Measurements from ENCODE around the gene HOXC5. TPM values are rescaled to one million over a fixed set of nuclear protein-coding genes. Genes with fewer than 3 reads are reported as not detected.

HOXC5 gene
- total RNA-seq: not detected

- peak; percentile 64 for DNase-seq (ENCODE audit: low spot score)
Measured at GRCh38 chr12:54032627-54033100, at the start of gene HOXC5. Gene HOXC5 (plus strand): TSS chr12:54033050. CDS start chr12:54033123, 73 bp downstream.

- no peak for DNase-seq (ENCODE audit: low spot score)
Measured at GRCh38 chr12:53983568-53983949, 49.3 kb upstream of the HOXC5 start.

- no peak for DNase-seq (ENCODE audit: low spot score)
Measured at GRCh38 chr12:53983950-53984572, 48.8 kb upstream of the HOXC5 start.

GRCh38 chr12:53984901-53985691, 47.8 kb upstream of the HOXC5 start, which contains the start of gene HOXC10:
Gene HOXC10 (plus strand): TSS chr12:53985146. CDS start chr12:53985260, 114 bp downstream.
- DNase-seq (ENCODE audit: low spot score): peak; percentile 61

GRCh38 chr12:53985692-53985993, 47.2 kb upstream of the HOXC5 start:
- no peak for DNase-seq (ENCODE audit: low spot score)

- DNase-seq (ENCODE audit: low spot score): no peak
Measured at GRCh38 chr12:53985994-53986685, 46.7 kb upstream of the HOXC5 start.

GRCh38 chr12:53986686-53987483, 46.0 kb upstream of the HOXC5 start:
- DNase-seq (ENCODE audit: low spot score): no peak

GRCh38 chr12:53987787-53988230, 45.0 kb upstream of the HOXC5 start:
- DNase-seq (ENCODE audit: low spot score): no peak

- no peak for DNase-seq (ENCODE audit: low spot score)
Measured at GRCh38 chr12:53988541-53989226, 44.2 kb upstream of the HOXC5 start.

- no peak for DNase-seq (ENCODE audit: low spot score)
Measured at GRCh38 chr12:53989227-53990113, 43.4 kb upstream of the HOXC5 start.

- no peak for DNase-seq (ENCODE audit: low spot score)
Measured at GRCh38 chr12:53990311-53991076, 42.4 kb upstream of the HOXC5 start.

- DNase-seq (ENCODE audit: low spot score): no peak
Measured at GRCh38 chr12:53991077-53991460, 41.8 kb upstream of the HOXC5 start.

GRCh38 chr12:53992377-53992889, 40.4 kb upstream of the HOXC5 start:
- no peak for DNase-seq (ENCODE audit: low spot score)

GRCh38 chr12:53993162-53994008, 39.5 kb upstream of the HOXC5 start:
- DNase-seq (ENCODE audit: low spot score): no peak

- DNase-seq (ENCODE audit: low spot score): no peak
Measured at GRCh38 chr12:53994009-53994263, 38.9 kb upstream of the HOXC5 start.

- no peak for DNase-seq (ENCODE audit: low spot score)
Measured at GRCh38 chr12:53994264-53995001, 38.4 kb upstream of the HOXC5 start.

- no peak for DNase-seq (ENCODE audit: low spot score)
Measured at GRCh38 chr12:53995002-53995377, 37.9 kb upstream of the HOXC5 start.
